SU-DHL-6 (cell line): ENCODE data around the gene MT1E.
"Not testable (repeated sequence)": the region's sequence is repeated elsewhere in the genome, so short reads cannot be mapped to it uniquely, and the experiment has no call there.

Source experiments
- H2AFZ ChIP-seq: fragments of 200-600 bp; sonication (generic); 2 replicates; pipeline ENCODE4 v1.6.1; 2014; ENCODE audit warnings: low read depth, mild to moderate bottlenecking, moderate library complexity, mixed read lengths, antibody characterized with exemption, low read length; ENCODE audit not compliant: severe bottlenecking
- H3F3A ChIP-seq: fragments of 200-600 bp; shearing (Covaris generic); 2 replicates; pipeline ENCODE4 v1.6.0; 2016; ENCODE audit warnings: antibody characterized with exemption, mild to moderate bottlenecking; ENCODE audit not compliant: insufficient read depth
- H3K27ac ChIP-seq: fragments of 200-600 bp; sonication (generic); 2 replicates; pipeline ENCODE4 v1.5.1; 2016; ENCODE audit warnings: low read depth, mild to moderate bottlenecking, low read length, moderate library complexity, mixed read lengths
- H3K27me3 ChIP-seq: fragments of 200-600 bp; sonication (generic), shearing (Covaris generic); 2 replicates; pipeline ENCODE4 v1.6.0; 2014; ENCODE audit warnings: mild to moderate bottlenecking, low read length
- H3K36me3 ChIP-seq: fragments of 200-600 bp; sonication (generic); 2 replicates; pipeline ENCODE4 v1.6.1; 2014; ENCODE audit warnings: mild to moderate bottlenecking, low read length, mixed read lengths
- H3K4me2 ChIP-seq: fragments of 300-600, 200-600 bp; shearing (Covaris generic), sonication (generic); 2 replicates; pipeline ENCODE4 v1.6.0; 2014; ENCODE audit warnings: low read length, low read depth, mild to moderate bottlenecking; ENCODE audit not compliant: poor library complexity, severe bottlenecking
- H3K4me3 ChIP-seq: fragments of 200-600 bp; sonication (generic); 2 replicates; pipeline ENCODE4 v1.5.1; 2014; ENCODE audit warnings: antibody characterized with exemption, low read length, mild to moderate bottlenecking, mixed read lengths; ENCODE audit not compliant: insufficient read depth, poor library complexity, severe bottlenecking
- H3K79me2 ChIP-seq: fragments of 200-600 bp; sonication (generic); 2 replicates; pipeline ENCODE4 v1.6.1; 2014; ENCODE audit warnings: mild to moderate bottlenecking, low read length, moderate library complexity; ENCODE audit not compliant: insufficient read depth
- H3K9ac ChIP-seq: fragments of 200-600 bp; sonication (generic); 2 replicates; pipeline ENCODE4 v1.7.0; 2014; ENCODE audit warnings: mild to moderate bottlenecking, low read length
- H3K9me2 ChIP-seq: fragments of 200-600 bp; sonication (generic); replicated peaks from 2 replicates; pipeline ENCODE4 v1.6.1; 2014; ENCODE audit warnings: low read length; ENCODE audit not compliant: insufficient read depth
- H3K9me3 ChIP-seq: fragments of 200-600 bp; sonication (generic); 2 replicates; pipeline ENCODE4 v1.6.1; 2014; ENCODE audit warnings: low read length, mixed read lengths; ENCODE audit not compliant: insufficient read depth
- H4K20me1 ChIP-seq: fragments of 200-600 bp; sonication (generic); 2 replicates; pipeline ENCODE4 v1.6.1; 2014; ENCODE audit warnings: low read depth, mild to moderate bottlenecking, antibody characterized with exemption, low read length, moderate library complexity, mixed read lengths
- CTCF ChIP-seq: fragments of 200-600 bp; sonication (generic); IDR thresholded peaks from one replicate; pipeline ENCODE4 v1.5.1; 2017; ENCODE audit warnings: antibody characterized with exemption, mild to moderate bottlenecking, low read length, moderate library complexity; ENCODE audit not compliant: insufficient read depth, poor library complexity, severe bottlenecking
- EZH2phosphoT487 ChIP-seq: fragments of 200-600 bp; sonication (generic), shearing (Covaris generic); conservative IDR thresholded peaks from 2 replicates; pipeline ENCODE4 v1.6.1; 2018; ENCODE audit warnings: mild to moderate bottlenecking, antibody characterized with exemption, low read length, moderate library complexity, mixed read lengths

The MT1E gene

GRCh38 chr16:56670620-56670934 lies 45.0 kb downstream of the MT1E start:
- Histone ChIP-seq H3K4me3 (no peak overlapping the region), H3K79me2 (no peaks in the 10 kb centered on the region), H3K27me3 (no peaks in the 10 kb centered on the region), H3K9me2 (no peaks in the 10 kb centered on the region), H3K27ac (no peak overlapping the region), H3K4me2 (no peak overlapping the region), H4K20me1 (no peaks in the 10 kb centered on the region), H3K9me3 (no peaks in the 10 kb centered on the region), H3K36me3 (no peaks in the 10 kb centered on the region), H3K9ac (no peak overlapping the region), H2AFZ (no peak overlapping the region), H3F3A (no peaks in the 10 kb centered on the region)
- TF ChIP-seq CTCF (no peak), EZH2phosphoT487 (no peak)

- H3K36me3 ChIP-seq = not testable (repeated sequence)
Observed at GRCh38 chr16:56671691-56672090, 46.1 kb downstream of the MT1E start.

GRCh38 chr16:56672171-56672570 lies 46.6 kb downstream of the MT1E start:
- H3K36me3 ChIP-seq, H2AFZ ChIP-seq, H3K9ac ChIP-seq, H3K4me2 ChIP-seq, H4K20me1 ChIP-seq, H3K27ac ChIP-seq, H3K4me3 ChIP-seq, H3K9me3 ChIP-seq, H3F3A ChIP-seq, H3K9me2 ChIP-seq, H3K27me3 ChIP-seq, H3K79me2 ChIP-seq: not testable (repeated sequence)

More at GRCh38 chr16:56671691-56672090, 46.1 kb downstream of the MT1E start:
- not testable (repeated sequence) for H3K9me2 ChIP-seq, H2AFZ ChIP-seq, H3K27me3 ChIP-seq, H3K9ac ChIP-seq, H4K20me1 ChIP-seq, H3K9me3 ChIP-seq, H3K4me3 ChIP-seq, H3F3A ChIP-seq, H3K79me2 ChIP-seq, H3K27ac ChIP-seq, H3K4me2 ChIP-seq

- H3K9ac ChIP-seq = no peak overlapping the region
- TF ChIP-seq EZH2phosphoT487 = no peak
- no peak for TF ChIP-seq CTCF
- no peaks in the 10 kb centered on the region for H3F3A ChIP-seq
- no peak overlapping the region for H3K4me2 ChIP-seq
- H3K4me3 ChIP-seq = no peak overlapping the region
- no peaks in the 10 kb centered on the region for H4K20me1 ChIP-seq
- H3K36me3 ChIP-seq = no peaks in the 10 kb centered on the region
- H2AFZ ChIP-seq = no peak overlapping the region
- H3K9me2 ChIP-seq = no peaks in the 10 kb centered on the region
- no peak overlapping the region for H3K27ac ChIP-seq
- no peaks in the 10 kb centered on the region for H3K27me3 ChIP-seq
- H3K79me2 ChIP-seq = no peaks in the 10 kb centered on the region
- no peaks in the 10 kb centered on the region for H3K9me3 ChIP-seq
Observed at GRCh38 chr16:56672761-56673536, 47.4 kb downstream of the MT1E start.
